ENCODE data around the gene DTNA.

DNA sequence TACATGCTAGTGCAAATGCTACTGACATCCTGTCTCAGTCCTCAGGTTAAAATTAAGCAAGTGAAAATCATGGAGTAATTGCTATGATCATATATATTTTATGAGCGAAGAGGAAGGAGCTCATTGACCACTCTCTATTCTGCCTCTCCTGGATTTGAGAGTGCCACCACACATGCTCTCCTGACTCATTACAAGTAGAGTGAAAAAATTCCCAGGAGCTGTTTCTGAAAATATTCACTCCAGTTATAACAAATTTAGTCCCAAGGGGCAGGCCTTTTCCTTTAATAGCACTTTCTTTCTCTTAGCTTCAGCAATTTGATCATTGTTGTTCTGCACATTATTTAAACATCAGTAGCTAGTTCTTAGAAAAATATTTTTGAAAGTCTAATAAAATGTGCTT lies 176.1 kb downstream of the DTNA start:
- TF ChIP-seq, protein P1, sequence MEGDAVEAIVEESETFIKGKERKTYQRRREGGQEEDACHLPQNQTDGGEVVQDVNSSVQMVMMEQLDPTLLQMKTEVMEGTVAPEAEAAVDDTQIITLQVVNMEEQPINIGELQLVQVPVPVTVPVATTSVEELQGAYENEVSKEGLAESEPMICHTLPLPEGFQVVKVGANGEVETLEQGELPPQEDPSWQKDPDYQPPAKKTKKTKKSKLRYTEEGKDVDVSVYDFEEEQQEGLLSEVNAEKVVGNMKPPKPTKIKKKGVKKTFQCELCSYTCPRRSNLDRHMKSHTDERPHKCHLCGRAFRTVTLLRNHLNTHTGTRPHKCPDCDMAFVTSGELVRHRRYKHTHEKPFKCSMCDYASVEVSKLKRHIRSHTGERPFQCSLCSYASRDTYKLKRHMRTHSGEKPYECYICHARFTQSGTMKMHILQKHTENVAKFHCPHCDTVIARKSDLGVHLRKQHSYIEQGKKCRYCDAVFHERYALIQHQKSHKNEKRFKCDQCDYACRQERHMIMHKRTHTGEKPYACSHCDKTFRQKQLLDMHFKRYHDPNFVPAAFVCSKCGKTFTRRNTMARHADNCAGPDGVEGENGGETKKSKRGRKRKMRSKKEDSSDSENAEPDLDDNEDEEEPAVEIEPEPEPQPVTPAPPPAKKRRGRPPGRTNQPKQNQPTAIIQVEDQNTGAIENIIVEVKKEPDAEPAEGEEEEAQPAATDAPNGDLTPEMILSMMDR (IDR thresholded peaks at IDR 0.05) = no peak
- TF ChIP-seq POLR2AphosphoS5 (IDR thresholded peaks at IDR 0.05) (no peak), POLR2A (IDR thresholded peaks at IDR 0.05) (no peak), EP300 (IDR thresholded peaks at IDR 0.05) (no peak)

Measured in gastroesophageal sphincter (tissue), 3 donors.